GM12875 (cell line): ENCODE data around the gene ZNF521.

ENCODE experiments used
- H3K4me3 ChIP-seq: one replicate; pipeline ENCODE4 v1.5.1; 2011; ENCODE audit warnings: low read depth, low read length, control low read depth
- CTCF ChIP-seq: IDR thresholded peaks from 2 replicates; pipeline ENCODE4 v1.5.1; 2011; ENCODE audit warnings: low read depth, mild to moderate bottlenecking, control low read depth, inconsistent platforms, low read length, moderate library complexity, borderline replicate concordance; ENCODE audit not compliant: insufficient read depth

ZNF521 gene

GRCh38 chr18:25050605-25051004 lies 301.4 kb downstream of the ZNF521 start:
- no peak overlapping the region for H3K4me3 ChIP-seq
- no peak for TF ChIP-seq CTCF

- TF ChIP-seq CTCF = no peak
- no peak overlapping the region for H3K4me3 ChIP-seq
Measured at GRCh38 chr18:25047983-25048382, 304.0 kb downstream of the ZNF521 start.

- no peak for TF ChIP-seq CTCF
- H3K4me3 ChIP-seq = no peak overlapping the region
Measured at GRCh38 chr18:25047421-25047820, 304.5 kb downstream of the ZNF521 start.

GRCh38 chr18:25044694-25045093 lies 307.3 kb downstream of the ZNF521 start:
- TF ChIP-seq CTCF = no peak
- H3K4me3 ChIP-seq = no peak overlapping the region

- no peak overlapping the region for H3K4me3 ChIP-seq
- TF ChIP-seq CTCF = no peak
Measured at GRCh38 chr18:25043104-25043503, 308.9 kb downstream of the ZNF521 start.

GRCh38 chr18:25042641-25043051 lies 309.3 kb downstream of the ZNF521 start:
- TF ChIP-seq CTCF = no peak
- H3K4me3 ChIP-seq = no peak overlapping the region

GRCh38 chr18:25039781-25040180 lies 312.2 kb downstream of the ZNF521 start:
- no peak for TF ChIP-seq CTCF

More at GRCh38 chr18:25039781-25040180, 312.2 kb downstream of the ZNF521 start:
- H3K4me3 ChIP-seq = no peak overlapping the region
